ENCODE measurements around the gene ZMYND8. TPM values are rescaled to one million over a fixed set of nuclear protein-coding genes. Genes with fewer than 3 reads are reported as not detected.
A peak's percentile ranks its signal among the peaks of the same experiment; 100 is the strongest.

Gene ZMYND8
- total and polyA plus RNA-seq, 10 of the 15 experiments (the other 5 are each of a cell fraction or from before 2014, with no cell fraction given) = 12.9 to 54.8 (median 23.1) TPM

DNA sequence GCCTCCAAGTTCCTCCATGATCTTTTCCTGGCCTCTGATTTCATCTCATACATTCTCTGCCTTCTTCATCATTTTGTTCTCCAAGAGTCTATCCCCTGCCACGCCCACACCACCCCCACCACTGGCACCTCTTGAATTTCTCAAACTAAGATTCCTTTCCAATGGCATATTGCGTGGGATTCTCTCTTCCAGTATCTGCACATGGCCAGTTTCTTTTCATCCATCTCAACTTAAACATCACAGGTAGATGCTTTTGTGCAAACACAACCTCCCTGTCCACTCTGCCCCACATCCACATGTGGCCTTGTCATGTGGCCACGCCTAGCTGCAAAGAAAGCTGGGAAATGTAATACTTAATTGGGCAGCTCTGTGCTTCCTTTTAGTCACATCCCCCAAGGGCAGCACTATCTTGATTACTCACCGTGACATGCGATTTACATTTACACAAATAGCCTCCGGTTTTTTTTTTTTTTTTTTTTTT is 33.4 kb upstream of the ZMYND8 start:
- ChIA-PET CTCF (interaction anchor here (1.6 kb wide), 1 partner anchor 231 kb away, joined by 4 read pairs; no protein-coding TSS in a partner anchor), RAD21 (ENCODE audit: unreplicated experiment) (interaction anchor here (0.7 to 1.6 kb wide), 4 partner anchors 10 to 97 kb away, joined by 3 to 4 read pairs (median 3); no protein-coding TSS in a partner anchor), SMC1A (ENCODE audit: uncharacterized antibody, unreplicated experiment) (interaction anchor here (0.6 to 1.5 kb wide), 6 partner anchors 16 to 231 kb away, joined by 3 to 6 read pairs (median 4); no protein-coding TSS in a partner anchor), POLR2A (interaction anchor here (0.7 to 2.8 kb wide), 5 partner anchors 19 to 49 kb away, joined by 3 to 11 read pairs (median 5); no protein-coding TSS in a partner anchor)
- H3K27ac ChIP-seq (ENCODE audit: control insufficient read depth, insufficient read depth) = peak overlapping the region; percentile 41
- H4K20me1 ChIP-seq (ENCODE audit: control insufficient read depth, insufficient read depth) = no peaks in the 10 kb centered on the region
- H2AFZ ChIP-seq (ENCODE audit: control insufficient read depth, low read depth, low read length) = peak overlapping the region; percentile 48
- no peaks in the 10 kb centered on the region for H3K27me3 ChIP-seq (replicated peaks in 1 of 2; ENCODE audit: control insufficient read depth in 2 of 2, insufficient read depth in 2 of 2, low read length in 1 of 2)
- intact Hi-C loops (cut with micrococcal nuclease; ENCODE audit: unreplicated experiment) = no loop called here
- peaks cover 4% of the 10 kb centered on the region; the same call in 2 of the 3 replicates for H3K9me3 ChIP-seq (replicated peaks; ENCODE audit: control insufficient read depth, insufficient read depth, low read length)
- H3K36me3 ChIP-seq (ENCODE audit: control insufficient read depth in 2 of 2, insufficient read depth in 2 of 2, low read length in 1 of 2) = no peaks in the 10 kb centered on the region; a peak in 1 of 4 replicates
- ATAC-seq (peak; percentile 86), DNase-seq (ENCODE audit: low read depth, low spot score) (no peak), FAIRE-seq (peak; percentile 64)
- 10% methylated on average over 5 of the region's 6 CpGs for WGBS (ENCODE audit: insufficient coverage, insufficient replicate concordance, low lambda C conversion rate, missing lambda C conversion rate)
- H3K79me2 ChIP-seq (ENCODE audit: control insufficient read depth, insufficient read depth, low read length) = no peaks in the 10 kb centered on the region
- no peak overlapping the region for H3K4me3 ChIP-seq
- in situ Hi-C loops (cut with MboI) = loop anchor here (10.0 kb wide), 1 partner anchor 115 kb away; no protein-coding TSS in a partner anchor
- peaks cover 23% of the 10 kb centered on the region for H3K4me1 ChIP-seq (ENCODE audit: control insufficient read depth, insufficient read depth, low read length)
- H3K9ac ChIP-seq (ENCODE audit: control insufficient read depth, insufficient read depth, low read length) = no peak overlapping the region
- BruUV-seq (replicated peaks) = no TSS peak
- 0 out of 2 replicates have a peak overlapping the region, but pooled peaks have one; percentile 25 for H3K4me2 ChIP-seq (ENCODE audit: control insufficient read depth, insufficient read depth)
- TF ChIP-seq EED (IDR thresholded peaks at IDR 0.05; ENCODE audit: low read depth) = no peak
- no peak for TF ChIP-seq RELA (IDR thresholded peaks at IDR 0.05; ENCODE audit: borderline replicate concordance, partially characterized antibody)
- TF ChIP-seq, protein P1, sequence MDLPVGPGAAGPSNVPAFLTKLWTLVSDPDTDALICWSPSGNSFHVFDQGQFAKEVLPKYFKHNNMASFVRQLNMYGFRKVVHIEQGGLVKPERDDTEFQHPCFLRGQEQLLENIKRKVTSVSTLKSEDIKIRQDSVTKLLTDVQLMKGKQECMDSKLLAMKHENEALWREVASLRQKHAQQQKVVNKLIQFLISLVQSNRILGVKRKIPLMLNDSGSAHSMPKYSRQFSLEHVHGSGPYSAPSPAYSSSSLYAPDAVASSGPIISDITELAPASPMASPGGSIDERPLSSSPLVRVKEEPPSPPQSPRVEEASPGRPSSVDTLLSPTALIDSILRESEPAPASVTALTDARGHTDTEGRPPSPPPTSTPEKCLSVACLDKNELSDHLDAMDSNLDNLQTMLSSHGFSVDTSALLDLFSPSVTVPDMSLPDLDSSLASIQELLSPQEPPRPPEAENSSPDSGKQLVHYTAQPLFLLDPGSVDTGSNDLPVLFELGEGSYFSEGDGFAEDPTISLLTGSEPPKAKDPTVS (IDR thresholded peaks at IDR 0.05; ENCODE audit: low read depth, low read length) = no peak
- no peak for TF ChIP-seq CHD2 (IDR thresholded peaks at IDR 0.05; ENCODE audit: borderline replicate concordance, low read depth, low read length)
- TF ChIP-seq, protein P2, sequence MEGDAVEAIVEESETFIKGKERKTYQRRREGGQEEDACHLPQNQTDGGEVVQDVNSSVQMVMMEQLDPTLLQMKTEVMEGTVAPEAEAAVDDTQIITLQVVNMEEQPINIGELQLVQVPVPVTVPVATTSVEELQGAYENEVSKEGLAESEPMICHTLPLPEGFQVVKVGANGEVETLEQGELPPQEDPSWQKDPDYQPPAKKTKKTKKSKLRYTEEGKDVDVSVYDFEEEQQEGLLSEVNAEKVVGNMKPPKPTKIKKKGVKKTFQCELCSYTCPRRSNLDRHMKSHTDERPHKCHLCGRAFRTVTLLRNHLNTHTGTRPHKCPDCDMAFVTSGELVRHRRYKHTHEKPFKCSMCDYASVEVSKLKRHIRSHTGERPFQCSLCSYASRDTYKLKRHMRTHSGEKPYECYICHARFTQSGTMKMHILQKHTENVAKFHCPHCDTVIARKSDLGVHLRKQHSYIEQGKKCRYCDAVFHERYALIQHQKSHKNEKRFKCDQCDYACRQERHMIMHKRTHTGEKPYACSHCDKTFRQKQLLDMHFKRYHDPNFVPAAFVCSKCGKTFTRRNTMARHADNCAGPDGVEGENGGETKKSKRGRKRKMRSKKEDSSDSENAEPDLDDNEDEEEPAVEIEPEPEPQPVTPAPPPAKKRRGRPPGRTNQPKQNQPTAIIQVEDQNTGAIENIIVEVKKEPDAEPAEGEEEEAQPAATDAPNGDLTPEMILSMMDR (IDR thresholded peaks at IDR 0.05 in 2 of 3, conservative IDR thresholded peaks at IDR 0.05 in 1 of 3; ENCODE audit: control insufficient read depth in 2 of 3, extremely low read depth in 1 of 3, insufficient read depth in 1 of 3, low read depth in 3 of 3, low read length in 3 of 3) = no peak
- TF ChIP-seq PAX5 (IDR thresholded peaks at IDR 0.05; ENCODE audit: borderline replicate concordance, low read depth, low read length) = 0 out of 2 replicates have a peak, but pooled peaks have one; percentile 7
- TF ChIP-seq GABPA (IDR thresholded peaks at IDR 0.05; ENCODE audit: low read depth) = no peak
- TF ChIP-seq KLF5 (IDR thresholded peaks at IDR 0.05; ENCODE audit: partially characterized antibody) = no peak
- TF ChIP-seq BRCA1 (IDR thresholded peaks at IDR 0.05; ENCODE audit: low read depth, low read length) = no peak
- TF ChIP-seq, protein P3, sequence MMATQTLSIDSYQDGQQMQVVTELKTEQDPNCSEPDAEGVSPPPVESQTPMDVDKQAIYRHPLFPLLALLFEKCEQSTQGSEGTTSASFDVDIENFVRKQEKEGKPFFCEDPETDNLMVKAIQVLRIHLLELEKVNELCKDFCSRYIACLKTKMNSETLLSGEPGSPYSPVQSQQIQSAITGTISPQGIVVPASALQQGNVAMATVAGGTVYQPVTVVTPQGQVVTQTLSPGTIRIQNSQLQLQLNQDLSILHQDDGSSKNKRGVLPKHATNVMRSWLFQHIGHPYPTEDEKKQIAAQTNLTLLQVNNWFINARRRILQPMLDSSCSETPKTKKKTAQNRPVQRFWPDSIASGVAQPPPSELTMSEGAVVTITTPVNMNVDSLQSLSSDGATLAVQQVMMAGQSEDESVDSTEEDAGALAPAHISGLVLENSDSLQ (IDR thresholded peaks at IDR 0.05) = peak; percentile 45; the same call in 1 of the 2 replicates
- TF ChIP-seq KDM1A (IDR thresholded peaks at IDR 0.05; ENCODE audit: borderline replicate concordance) = no peak
- no peak for TF ChIP-seq SMAD5 (IDR thresholded peaks at IDR 0.05; ENCODE audit: low read depth)
- TF ChIP-seq MEF2A (IDR thresholded peaks at IDR 0.05; ENCODE audit: insufficient read depth, low read depth, low read length) = peak; percentile 64; the same call in 1 of the 2 replicates
- peak; percentile 69; the same call in 1 of the 2 replicates for TF ChIP-seq RAD51 (IDR thresholded peaks at IDR 0.05)
- TF ChIP-seq, protein P4, sequence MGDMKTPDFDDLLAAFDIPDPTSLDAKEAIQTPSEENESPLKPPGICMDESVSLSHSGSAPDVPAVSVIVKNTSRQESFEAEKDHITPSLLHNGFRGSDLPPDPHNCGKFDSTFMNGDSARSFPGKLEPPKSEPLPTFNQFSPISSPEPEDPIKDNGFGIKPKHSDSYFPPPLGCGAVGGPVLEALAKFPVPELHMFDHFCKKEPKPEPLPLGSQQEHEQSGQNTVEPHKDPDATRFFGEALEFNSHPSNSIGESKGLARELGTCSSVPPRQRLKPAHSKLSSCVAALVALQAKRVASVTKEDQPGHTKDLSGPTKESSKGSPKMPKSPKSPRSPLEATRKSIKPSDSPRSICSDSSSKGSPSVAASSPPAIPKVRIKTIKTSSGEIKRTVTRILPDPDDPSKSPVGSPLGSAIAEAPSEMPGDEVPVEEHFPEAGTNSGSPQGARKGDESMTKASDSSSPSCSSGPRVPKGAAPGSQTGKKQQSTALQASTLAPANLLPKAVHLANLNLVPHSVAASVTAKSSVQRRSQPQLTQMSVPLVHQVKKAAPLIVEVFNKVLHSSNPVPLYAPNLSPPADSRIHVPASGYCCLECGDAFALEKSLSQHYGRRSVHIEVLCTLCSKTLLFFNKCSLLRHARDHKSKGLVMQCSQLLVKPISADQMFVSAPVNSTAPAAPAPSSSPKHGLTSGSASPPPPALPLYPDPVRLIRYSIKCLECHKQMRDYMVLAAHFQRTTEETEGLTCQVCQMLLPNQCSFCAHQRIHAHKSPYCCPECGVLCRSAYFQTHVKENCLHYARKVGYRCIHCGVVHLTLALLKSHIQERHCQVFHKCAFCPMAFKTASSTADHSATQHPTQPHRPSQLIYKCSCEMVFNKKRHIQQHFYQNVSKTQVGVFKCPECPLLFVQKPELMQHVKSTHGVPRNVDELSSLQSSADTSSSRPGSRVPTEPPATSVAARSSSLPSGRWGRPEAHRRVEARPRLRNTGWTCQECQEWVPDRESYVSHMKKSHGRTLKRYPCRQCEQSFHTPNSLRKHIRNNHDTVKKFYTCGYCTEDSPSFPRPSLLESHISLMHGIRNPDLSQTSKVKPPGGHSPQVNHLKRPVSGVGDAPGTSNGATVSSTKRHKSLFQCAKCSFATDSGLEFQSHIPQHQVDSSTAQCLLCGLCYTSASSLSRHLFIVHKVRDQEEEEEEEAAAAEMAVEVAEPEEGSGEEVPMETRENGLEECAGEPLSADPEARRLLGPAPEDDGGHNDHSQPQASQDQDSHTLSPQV (IDR thresholded peaks at IDR 0.05) = no peak

Measured in GM12878 (cell line).